GM04503 (cell line): Measurements from ENCODE around the gene ZBTB7C.

Source experiments
- DNase-seq: peaks from one replicate; pipeline ENCODE4 v3.0.0-alpha.2; 2012; ENCODE audit warnings: low read depth

ZBTB7C gene

DNA sequence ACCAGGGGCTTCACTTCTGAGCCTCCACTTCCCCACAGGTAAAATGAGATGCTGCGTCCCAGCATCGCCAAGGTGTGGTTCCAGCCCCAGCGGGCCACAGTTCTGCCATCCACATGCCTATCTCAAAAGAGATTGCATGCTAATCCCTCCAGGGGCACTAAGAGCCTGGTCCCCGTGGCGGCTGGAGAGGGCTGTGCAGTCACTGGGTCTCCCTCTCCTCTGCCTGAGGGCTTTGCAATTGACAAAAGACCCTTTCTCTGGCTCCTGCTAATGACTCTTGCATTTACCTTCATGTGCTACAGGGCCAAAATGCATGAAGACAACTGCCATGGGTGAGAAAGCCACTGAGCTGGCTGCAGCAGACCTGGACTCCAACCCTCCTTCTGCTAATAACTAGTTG lies 18.5 kb downstream of the ZBTB7C start:
- no peak for DNase-seq

DNA sequence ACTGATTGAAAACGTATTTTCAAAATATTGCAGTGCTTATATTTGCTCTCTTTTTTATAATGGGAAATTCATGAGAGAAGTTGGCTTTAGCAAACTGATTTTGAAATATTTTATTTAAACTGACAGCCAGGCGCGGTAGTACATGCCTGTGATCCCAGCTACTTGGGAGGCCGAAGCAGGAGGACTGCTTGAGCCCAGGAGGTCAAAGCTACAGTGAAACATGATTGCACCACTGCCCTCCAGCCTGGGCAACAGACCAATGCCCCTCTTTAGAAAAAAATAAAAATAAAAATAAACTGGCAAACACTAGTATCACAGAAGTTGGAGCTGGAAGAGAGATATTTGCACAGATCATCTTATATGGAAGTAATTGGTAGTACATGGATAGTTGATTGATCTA lies 20.7 kb downstream of the ZBTB7C start:
- no peak for DNase-seq

DNA sequence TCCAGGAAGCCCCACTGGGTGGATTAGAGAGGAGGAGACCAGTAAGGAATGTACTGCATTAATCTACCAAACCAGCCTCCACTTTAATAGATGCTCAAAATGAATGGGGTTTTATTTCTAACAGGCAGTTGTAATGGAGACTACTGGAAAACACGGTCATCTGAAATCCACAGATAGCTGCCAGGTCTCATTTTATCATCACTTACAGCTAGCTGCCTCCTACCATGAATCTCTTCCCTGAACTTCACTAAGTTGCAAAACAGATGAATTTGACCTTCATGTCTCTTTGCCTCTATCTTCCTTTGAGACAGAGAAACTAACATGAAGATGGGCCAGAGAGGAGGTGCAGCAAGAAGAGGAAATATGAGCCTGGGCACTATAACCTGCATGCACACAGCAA lies 21.9 kb downstream of the ZBTB7C start:
- no peak for DNase-seq

DNA sequence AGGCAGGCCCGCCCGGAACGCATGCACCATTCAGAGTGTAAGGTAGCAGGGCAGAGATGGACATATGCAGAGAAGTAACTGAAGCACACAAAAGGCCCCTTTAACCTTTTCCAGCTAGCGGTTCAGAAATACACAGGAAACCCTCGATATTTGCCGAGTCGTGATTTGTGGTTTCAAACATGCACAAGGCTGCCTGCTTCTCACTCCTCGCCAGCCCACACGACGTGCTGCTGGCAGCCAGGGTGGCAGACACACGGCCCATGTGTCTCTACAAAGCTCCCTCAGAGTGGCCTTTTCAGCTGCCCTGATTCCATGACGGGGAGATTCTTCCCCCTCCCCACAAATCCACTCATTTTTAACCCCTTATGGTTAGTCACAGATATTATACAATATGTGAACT lies 23.6 kb downstream of the ZBTB7C start:
- DNase-seq = no peak

DNA sequence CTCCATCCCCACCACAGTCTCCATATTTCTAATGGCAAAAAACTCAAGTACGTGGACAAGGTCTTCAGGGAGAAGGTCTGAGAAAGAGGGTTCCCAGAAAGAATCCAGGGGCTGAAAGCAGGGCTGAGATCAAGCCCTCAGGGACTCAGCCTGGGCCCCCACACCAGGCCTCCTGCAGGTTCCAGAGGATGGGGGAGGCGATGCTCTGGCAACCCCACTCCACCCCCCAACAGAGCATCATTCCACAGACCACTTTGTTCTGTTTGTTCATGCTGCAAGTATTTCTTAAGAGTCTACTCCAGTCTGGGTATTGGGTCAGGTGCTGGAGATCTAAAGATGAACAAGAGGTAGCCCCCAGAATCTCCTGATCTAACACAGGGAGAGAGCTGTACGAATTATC lies 32.2 kb downstream of the ZBTB7C start:
- DNase-seq = no peak

DNA sequence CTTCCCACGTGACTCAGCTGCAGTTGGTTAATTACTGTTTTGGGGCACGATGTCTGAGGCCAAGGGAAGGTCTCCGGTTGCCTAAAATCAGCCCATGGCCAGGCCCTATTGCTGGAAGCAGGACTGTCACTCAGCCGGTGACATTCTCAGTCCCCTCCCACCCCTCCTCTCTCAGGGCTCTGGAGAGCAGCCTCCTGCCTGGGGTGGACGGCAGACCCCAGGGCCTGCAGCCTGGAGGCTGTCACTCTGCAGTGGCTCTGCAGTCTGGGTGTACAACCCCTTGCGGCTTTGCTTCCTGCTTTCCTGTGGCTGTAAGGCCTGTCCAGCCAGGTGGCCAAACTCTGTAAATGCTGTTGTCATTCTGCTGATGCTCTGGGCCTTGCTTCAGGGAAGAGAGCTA lies 32.8 kb downstream of the ZBTB7C start:
- DNase-seq = no peak

DNA sequence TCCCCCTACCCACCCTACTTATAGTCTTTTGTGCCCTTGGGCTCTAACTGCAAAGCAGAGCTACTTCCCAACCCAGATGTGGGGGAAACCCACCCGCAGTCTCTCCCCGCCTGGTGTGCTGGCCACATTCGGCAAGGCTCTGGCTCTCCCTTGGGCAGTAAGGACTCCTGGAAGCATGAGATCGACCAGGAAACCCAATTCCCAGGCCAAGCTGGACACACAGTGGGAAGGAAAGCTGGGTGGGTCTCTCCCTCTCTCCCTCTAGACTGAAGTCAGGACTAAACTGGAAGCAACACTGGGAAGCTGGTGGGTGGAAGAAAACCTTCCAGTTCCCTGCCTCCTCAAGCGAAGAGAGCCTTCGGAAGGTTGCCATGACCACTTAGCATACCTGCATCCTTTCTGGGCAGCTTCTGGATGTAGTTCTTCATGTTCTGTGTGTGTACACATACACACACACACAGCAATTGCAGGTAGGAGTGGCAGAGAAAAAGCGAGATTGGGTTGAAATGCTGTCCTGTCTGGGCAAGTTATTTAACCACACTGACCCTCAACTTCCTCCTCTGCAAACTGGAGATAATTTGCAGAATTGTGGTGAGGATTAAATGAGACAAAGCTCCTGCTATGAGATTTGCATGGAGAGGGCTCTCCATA lies 33.9 kb downstream of the ZBTB7C start:
- no peak for DNase-seq

DNA sequence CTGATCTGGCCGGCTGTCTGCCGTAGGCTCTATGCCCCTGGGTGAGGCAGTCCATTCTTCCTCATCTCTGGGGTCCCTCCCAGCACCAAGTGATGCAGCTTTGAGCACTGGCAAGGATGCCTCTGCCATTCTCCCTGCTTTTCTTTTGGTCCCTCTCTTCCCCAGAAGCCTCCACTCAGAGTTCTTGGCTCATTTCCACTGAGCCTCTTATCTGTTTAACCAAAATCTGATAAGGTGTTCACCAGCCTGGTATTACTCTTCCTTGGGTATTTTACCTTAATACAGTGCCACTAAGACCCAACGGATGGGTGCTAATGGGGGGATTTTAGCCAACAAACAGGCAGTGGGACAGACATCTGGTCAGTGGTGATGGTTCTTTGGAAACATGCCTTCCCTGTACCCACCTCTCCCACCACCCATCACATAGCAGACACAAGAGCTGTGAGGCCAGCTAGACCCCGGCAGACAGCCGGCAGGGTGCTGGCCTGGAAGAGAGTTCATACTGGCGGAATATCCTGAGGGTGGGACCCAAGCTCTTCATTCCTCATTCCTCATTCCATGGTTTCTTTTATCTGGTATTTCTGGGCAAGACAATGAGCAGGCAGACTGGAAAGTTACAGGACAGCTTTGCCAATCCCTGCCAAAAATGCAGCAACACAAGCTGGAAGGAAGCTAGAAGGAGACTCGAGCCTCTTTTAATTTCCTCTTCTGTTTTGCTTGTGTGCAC lies 34.6 kb downstream of the ZBTB7C start:
- no peak for DNase-seq

DNA sequence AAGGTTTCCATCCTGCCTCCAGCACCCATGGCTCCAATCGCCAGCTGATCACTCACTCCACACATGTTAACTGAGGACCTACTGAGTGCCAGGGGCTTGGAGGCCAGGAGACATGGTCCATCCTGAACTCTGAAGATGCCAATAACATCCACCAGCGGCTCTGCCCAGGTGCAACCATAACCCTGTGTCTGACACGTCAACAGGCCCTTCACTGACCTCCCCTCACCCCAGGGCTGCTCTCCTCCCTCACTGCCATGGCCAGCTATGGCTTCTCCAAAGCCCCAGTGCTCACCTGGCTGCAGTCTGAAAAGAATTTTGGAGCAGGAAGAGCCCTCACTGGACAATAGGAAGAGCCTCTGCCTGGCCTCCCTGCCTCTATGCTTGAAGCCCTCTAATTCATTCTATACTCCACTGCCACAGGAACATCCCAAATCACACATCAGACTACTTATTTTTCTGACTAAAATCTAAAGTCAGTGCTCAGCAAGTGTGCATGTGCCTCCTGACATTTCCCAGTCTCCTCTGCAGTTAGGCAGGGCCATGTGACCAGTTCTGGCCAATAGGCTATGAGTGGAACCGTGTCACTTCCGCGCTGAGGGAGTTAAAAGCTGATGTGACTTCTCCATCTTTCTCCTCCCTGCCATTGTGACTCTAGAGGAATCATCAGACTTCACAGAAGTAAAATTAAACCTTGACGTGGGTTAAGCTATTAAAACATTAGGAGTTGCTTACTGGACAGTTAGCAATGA lies 37.2 kb downstream of the ZBTB7C start:
- DNase-seq = no peak

DNA sequence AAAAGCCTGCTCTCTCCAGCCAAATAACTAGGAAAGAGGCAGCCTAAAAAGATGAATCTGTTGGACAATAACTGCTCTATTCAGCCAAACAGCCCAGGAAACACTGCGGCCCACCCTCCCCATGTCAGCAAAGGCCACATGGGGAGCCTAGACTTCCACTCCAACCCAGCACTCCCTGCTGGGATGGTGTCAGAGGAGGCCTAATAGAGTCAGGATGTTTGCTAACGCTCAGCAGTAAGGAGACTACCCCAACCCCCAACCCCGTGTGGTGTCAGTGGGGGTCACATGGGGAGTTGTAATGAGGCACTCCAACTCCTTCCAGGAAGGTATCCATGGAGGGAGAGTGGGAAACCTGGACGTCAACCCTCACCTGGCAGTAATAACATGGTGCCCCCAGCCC lies 41.6 kb downstream of the ZBTB7C start:
- DNase-seq = no peak

DNA sequence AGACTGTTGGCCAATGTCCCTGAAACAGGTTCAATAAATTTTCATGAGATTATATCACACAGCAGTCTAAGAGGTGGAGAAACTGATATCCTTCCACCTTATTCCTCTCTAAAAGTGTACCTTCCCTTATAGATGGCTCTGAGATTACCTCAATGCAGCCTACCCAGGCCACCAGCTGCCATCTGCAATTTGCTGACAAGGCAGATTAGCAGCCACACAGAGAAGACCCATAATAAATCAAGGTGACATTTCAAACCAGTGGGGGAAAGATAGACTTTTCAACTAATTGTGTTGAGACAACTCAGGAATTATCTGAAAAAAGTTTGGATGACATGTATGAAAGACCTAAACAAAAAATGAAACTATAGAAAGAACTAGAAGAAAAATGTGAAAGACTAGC lies 43.2 kb downstream of the ZBTB7C start:
- DNase-seq = no peak

DNA sequence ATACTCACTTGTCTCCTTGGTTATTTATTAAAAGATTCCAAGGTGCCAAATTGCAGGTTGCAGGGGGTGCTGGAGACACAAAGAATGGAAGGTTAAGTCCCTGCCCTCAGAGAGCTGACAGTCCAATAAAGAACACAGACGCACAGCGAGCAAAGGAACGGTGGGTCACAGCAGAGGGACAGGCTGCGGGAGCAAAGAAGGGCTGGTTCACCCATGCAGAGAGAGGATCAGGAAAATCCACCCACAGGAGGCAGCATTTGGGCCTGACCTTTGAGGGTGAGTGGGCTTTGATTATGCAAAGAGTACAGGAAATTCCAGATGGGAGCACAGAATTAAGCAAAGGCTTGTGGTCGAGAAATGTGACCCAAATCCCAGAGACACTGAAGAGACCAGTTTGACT lies 45.0 kb downstream of the ZBTB7C start:
- no peak for DNase-seq

DNA sequence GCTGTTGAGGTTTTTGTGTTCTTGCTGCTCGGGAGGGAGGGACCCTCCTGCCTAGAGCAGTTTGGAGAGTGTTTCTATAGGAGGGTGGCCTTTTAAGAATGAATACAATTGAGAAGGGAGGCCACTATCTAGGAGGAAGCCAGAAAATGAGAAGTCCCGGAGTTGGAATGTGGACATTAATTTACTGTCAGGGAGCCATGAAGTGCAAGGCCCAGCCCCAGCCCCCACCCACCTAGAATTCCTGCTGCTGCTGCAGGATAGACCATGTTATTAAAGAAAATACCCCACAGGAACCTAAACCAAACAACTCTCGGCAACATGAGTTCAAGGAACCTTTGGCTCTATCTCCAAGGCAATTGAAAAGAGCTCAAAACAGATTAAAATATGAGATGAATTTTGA lies 46.0 kb downstream of the ZBTB7C start:
- no peak for DNase-seq

DNA sequence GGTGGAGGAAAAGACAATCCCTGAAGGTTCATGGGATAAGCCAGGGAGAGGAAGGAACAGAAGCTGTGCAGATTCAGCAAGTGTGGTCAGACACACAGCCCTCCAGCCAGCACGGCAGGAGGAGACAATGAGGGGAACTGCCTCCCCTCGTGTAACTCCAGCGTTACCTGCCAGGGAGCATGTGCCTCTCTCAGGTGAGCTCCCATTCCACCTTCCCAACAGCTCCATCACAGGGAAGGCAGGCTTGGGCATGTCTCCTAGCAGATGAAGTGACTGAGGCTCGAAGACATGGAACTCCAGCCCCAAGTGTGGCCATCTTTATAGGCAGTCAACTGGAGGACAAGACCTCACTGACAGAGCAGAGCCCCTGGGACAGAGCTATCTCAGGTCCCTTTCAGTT lies 47.4 kb downstream of the ZBTB7C start:
- DNase-seq = no peak

DNA sequence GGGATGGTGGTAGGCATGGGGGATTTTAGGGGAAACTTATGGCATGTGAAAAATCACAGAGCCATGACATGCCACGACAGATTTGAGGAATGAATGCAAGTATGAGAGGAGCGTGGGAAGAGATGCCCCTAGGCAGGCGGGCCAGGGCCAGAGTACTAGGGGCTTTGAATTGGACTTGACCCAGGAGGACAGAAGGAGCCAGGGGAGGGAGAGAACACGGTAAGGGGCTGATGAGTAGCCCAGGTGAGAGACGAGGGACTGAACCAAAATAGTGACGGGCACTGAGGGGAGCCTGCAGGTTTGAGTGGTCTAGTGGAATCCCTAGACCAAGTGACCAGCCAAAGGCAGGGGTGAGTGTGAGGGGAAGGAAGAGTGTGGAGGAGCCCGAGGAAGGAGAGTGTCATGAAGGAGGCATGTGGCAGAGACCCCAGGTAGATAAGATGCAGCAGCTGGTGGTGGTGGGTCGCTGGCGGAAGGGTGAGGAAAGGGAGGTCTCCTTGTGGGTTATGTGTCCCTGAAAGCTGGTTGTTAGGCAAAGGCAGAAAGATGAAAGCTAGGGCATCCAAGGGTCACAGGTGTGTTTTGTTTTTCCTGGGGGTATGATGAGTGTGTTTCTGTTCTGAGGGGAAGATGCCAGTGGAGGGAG lies 48.7 kb downstream of the ZBTB7C start:
- no peak for DNase-seq

DNA sequence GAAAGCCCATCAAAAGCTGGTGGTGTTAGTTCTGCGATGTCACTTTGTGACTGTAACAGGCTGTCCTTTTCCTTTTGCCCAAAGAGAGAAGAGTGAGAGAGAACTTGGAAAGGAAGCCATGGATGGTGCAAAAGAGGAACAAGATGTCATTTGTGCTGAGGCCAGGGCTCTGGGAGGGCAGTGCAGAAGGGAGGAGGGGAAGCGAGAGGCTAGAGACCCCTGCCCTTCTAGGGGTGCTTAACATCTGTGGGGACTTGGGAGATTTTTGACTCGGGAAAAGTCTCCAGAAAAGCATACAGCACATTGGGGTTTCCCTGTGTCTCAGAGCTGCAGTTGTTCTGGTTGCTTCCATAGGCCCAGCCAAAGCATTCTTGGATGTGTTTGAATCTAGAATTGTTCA lies 49.6 kb downstream of the ZBTB7C start:
- no peak for DNase-seq

DNA sequence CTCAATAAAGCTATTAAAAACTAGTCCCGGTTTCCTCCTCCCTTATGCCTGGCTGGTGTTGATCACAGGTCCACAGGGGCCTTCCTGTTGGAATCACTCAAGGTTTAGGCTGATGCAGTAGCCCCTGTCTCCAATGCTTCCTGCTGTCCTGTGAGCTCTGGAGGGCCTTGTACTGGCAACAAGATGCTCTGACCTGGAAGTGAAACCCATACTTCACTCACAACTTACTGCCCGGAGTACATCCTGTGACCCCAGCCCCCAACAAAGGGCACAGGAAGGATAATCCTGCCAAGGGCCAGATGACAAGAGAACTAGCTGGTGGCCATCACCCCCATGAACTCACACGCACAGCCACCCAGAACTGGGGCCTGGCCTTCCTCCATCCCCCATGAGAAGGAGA lies 50.3 kb downstream of the ZBTB7C start:
- no peak for DNase-seq

DNA sequence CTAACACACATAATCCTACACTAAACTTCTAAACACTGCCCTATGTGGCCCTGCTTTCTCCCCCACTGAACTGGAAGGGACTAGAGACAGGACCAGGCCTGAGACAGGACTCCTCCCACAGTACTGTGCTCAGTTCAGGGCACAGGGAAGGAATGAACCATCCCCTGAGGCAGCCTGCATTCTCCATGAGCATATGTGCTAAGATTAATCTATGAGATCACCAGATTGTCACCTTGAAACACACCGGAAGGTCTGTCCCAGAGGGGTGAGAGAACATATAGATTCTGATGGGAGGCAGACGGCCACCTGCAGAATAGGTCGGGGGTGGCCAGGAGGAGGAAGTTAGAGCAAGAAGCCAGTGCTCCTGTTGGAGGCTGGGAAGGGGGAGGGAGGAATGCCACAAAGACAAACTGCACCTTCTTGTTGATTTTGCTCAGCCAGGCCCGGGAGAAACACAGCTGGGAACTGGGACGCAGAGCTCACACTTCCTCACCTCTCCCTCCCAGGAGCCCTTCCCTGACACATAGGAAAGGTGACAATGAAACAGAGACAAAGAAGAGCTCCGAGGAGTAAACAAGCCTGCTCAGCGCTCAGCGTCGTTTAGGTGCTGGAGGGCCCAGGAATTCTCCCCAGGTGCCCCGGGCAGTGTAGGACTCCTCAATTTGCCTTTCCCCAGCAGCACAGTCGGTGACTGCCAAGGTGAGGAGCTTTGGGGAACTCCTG lies 52.1 kb downstream of the ZBTB7C start:
- DNase-seq = no peak

DNA sequence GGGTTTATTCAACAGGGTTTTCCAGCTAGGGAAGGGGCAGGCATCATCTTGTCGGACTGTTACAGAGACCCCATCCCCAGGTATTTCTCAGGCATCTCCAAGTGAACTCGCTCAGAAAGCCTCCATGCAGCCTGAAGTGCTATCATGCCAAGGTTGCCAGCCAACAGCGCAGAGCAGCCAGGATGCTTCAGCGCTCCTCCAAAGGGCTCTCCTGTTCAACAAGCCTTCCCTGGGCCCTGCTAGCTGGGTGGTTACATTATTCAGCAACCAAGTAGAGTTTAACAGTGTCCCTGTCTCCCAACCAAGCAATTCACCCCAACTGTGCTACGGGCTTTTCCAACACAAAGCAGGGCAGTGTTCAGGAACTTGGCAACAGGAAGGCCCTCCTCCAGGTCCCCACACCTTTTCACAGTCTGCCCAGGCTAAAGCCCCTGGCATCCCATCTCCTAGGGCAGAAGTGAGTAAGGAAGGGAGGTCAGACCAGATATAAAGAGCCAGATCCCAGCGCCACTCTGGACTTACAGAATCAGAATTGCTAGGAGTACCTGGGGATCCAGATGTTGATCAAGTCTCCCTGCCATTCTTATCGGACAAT lies 52.9 kb downstream of the ZBTB7C start:
- DNase-seq = no peak

DNA sequence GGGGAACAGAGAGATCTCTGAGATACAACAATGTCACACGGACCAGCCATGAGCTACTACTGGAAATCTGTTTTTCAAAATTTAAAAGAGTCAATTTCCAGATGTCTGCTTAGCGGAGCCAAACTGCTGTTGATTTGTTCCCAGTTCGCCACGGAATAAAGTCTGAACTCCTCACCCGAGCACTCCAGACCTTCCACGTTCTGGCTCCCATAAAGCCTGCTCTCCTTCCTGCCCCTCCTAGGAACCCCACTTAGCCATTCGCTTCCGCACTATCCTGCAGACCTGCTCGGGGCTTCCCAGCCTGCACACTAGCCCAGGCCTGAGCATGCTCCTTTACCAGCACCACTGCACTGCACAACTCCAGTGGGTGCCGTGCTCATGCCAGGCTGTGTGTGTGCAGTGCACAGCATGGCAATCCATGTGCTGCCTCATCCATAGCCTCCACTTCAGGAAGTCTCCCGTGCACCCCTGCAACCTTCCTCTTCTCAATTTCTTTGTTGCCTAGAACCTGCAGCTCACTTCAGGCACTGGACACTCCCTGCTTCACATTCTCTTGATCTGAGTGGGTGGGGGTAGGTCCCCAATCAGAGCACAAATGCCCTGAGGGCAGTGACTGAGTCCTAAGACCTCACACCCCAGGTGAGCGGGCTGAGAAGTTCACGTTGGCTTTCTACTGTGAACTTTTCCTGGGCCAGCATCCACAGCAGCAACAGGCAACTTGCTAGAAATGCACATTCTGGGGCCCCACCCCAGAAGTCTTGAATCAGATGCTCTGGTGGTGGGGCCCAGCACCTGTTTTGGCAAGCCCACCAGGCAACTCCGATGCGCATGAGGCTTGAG lies 53.7 kb downstream of the ZBTB7C start:
- DNase-seq = no peak

DNA sequence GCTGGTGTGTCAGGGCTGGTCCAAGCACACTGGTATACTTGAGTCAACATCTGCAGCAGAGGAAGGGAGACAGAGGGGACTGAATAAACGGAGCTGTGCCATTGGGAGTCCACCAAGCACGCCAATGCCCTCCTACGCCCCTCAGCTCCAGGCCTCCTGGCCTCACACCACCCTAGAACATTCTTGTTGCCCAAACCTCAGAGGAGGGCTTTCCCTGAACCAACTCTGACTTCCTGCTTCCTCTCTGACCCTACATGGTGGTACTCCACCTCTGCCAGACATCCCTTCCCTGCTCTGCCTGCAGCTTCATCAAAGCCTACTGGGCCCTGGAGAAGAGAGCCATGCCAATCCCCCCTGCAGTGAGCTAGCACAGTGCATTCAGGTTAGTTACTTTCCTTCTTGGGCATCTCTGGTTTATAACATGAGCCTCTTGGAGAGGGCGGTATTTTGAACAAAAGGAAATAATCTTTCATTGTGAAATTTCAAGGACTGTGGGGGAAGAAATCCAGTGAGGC lies 54.4 kb downstream of the ZBTB7C start:
- DNase-seq = no peak
